Measurements from ENCODE around the gene C19orf73.

GRCh38 chr19:49110567-49110966, 8.4 kb downstream of the C19orf73 start:
- no peak for TF ChIP-seq ZNF274 (IDR thresholded peaks at IDR 0.05; ENCODE audit: low read depth, low read length)
- TF ChIP-seq YY1 (IDR thresholded peaks at IDR 0.05; ENCODE audit: insufficient read depth, insufficient read length), result no peak

Data from NT2/D1 (cell line).